GM12864 (cell line): Measurements from ENCODE around the gene RND3.

Experiments
- DNase-seq: peaks from one replicate; pipeline ENCODE4 v3.0.0-alpha.2; 2011; ENCODE audit warnings: low read depth
- H3K4me3 ChIP-seq: 2 replicates; pipeline ENCODE4 v1.5.1; 2011; ENCODE audit warnings: mild to moderate bottlenecking, low read depth, low read length, control low read depth
- TF ChIP-seq, protein P1 (sequence below): IDR thresholded peaks from 2 replicates; pipeline ENCODE4 v1.5.1; 2011; ENCODE audit warnings: low read depth, mild to moderate bottlenecking, moderate library complexity, low read length, control low read depth, inconsistent platforms; ENCODE audit errors: missing control alignments

RND3 gene, protein sequence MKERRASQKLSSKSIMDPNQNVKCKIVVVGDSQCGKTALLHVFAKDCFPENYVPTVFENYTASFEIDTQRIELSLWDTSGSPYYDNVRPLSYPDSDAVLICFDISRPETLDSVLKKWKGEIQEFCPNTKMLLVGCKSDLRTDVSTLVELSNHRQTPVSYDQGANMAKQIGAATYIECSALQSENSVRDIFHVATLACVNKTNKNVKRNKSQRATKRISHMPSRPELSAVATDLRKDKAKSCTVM

DNA sequence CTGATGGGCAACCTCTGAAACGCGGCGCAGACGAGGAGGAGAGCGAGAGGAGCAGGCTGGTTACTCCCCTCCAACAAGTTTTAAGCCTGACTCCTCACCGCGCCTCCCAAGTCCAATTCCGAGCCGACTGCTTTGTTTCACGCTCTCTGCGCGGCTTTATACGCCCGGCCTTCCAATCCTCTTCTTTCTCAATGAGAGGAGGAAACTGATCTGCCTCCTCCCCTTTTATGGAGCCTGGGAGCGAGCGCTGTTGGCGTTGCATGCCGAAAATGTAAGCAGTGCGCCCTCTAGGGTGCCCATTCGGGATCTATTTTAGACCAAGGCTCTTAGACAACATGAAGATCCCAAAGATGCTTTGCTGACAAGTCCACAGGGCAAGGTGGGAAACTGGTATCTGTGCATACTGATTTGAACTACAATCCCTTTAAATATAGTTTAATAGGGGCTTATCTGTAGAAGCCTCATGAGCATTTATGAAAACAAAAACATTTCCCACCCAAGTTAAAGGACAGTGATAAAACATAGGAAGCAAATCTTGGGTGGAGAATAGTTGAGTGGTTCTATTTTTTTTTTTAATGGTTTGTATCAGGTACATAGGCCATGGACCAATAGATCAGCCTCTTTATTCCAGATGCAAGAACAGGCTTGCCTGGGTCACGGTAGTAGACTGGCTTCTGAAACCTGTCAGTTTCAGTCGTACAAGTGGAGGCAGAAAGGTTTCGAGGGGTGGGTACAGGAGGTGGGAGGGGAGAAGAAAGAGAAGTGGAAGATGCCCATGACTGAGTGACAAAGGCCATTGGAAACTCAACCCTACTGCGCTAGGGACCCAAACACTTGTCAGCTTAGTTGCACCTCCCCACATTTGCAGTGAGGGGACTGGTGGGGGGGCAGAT is at the start of gene RND3:
Gene RND3 (minus strand): TSS at position 131 of the 893 bp plus-strand sequence. CDS start 250 bp downstream, outside the sequence.
- TF ChIP-seq, protein P1, sequence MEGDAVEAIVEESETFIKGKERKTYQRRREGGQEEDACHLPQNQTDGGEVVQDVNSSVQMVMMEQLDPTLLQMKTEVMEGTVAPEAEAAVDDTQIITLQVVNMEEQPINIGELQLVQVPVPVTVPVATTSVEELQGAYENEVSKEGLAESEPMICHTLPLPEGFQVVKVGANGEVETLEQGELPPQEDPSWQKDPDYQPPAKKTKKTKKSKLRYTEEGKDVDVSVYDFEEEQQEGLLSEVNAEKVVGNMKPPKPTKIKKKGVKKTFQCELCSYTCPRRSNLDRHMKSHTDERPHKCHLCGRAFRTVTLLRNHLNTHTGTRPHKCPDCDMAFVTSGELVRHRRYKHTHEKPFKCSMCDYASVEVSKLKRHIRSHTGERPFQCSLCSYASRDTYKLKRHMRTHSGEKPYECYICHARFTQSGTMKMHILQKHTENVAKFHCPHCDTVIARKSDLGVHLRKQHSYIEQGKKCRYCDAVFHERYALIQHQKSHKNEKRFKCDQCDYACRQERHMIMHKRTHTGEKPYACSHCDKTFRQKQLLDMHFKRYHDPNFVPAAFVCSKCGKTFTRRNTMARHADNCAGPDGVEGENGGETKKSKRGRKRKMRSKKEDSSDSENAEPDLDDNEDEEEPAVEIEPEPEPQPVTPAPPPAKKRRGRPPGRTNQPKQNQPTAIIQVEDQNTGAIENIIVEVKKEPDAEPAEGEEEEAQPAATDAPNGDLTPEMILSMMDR: peak; percentile 70
- DNase-seq: peak; percentile 26
- H3K4me3 ChIP-seq: no peak within 1 kb of the TSS

DNA sequence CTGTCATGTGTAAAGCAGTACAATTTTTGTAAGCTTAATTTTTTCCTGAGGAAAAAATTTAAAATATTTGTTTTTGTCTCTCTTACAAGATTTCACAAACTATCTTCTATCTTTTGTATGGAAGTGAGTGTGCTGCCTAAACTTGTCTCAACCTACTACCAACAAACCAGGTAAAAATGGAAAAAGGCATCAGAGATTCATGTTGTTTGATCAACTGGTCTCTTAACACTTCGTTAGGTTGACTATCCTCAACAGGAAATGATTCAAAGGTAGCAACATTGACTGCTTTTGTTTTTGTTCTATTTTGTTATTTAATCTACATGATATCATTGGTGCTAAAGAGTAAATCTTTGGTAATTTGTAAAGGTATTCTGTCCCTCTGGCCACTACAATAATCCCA is 47.7 kb upstream of the RND3 start:
- H3K4me3 ChIP-seq: no peak overlapping the region
- DNase-seq: no peak
- TF ChIP-seq, protein P1: no peak

DNA sequence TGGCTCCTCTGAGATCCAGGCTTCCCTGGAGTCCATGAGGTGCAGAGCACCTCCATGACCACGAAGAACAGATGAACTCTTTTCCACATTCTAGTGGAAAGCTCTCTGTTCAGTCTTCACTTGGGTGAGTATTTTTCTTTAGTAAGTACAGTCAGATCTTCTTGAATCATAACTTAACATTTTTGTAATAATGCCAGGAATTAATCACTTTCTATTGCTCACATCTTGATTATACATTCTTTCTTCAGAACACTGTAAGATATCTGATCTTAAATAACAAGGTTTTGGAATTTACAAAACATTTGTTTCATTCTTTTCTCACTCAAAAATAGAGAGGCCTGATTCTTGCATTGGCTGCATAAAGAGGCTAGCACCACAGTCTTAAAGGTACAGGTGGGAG is 45.4 kb upstream of the RND3 start:
- TF ChIP-seq, protein P1: no peak
- no peak overlapping the region for H3K4me3 ChIP-seq
- no peak for DNase-seq

DNA sequence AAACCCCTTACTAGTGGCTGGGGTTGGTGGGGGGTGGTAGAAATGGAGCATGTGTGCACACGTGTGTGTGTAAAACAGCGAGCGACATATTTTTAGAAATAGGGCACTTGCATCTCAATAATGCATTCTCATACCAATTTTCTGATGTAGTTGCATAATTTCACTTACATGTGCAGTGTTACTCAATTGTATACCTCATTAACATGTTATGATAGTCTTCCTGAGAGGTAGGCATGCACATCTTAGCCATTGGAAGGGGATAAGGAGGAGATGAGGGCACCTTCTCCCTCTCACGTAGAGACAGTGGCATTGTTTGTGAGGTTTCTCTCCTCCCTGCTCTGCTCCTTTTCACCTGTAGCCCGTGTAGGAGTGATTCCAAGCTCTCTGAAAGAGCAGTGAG is 44.6 kb upstream of the RND3 start:
- DNase-seq: no peak
- TF ChIP-seq, protein P1: no peak
- H3K4me3 ChIP-seq: no peak overlapping the region

DNA sequence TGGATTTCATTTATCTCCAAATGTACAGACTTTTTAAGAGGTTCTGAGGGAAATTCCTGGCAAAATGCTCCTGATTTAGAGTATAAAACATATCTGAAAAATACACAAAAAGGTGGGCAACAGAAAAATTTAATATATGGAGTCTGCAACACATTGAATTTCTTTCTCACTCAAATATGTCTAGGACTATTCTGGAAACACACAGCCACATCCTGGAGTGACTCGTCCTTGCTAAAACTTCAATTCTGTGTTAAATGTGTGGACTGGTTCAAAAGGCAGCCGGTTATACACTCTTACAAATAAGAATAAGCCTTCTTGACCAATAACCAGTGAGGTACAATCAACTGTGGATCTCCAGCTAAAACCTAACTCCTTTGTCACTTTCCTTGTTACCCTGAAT is 44.1 kb upstream of the RND3 start:
- DNase-seq: no peak
- no peak overlapping the region for H3K4me3 ChIP-seq
- TF ChIP-seq, protein P1: no peak

DNA sequence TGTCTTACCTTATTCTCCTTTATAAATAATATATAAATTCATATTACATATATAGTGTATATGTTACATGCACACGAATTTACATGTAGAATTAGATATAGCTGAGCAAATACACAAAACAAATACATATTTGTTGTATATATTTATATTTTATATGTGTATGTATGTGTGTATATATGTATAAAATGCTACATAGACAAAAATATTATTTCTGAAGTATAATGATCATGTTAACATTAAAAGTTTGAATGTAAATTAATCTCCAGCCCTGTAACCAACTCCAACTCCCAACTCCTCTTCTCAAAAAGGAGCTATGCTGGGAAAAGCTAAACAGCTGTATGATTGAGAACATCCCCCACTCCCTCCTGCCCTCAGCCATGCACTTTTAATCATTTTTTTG is 42.7 kb upstream of the RND3 start:
- TF ChIP-seq, protein P1: no peak
- DNase-seq: no peak
- no peak overlapping the region for H3K4me3 ChIP-seq
